KMS-11 (cell line): ENCODE measurements around the gene TMPRSS2.

Source experiments
- H2AFZ ChIP-seq: fragments of 200-600 bp; sonication (generic); 2 replicates; pipeline ENCODE4 v1.6.1; 2016; ENCODE audit warnings: antibody characterized with exemption, mixed run types, low read depth
- H3K27ac ChIP-seq: fragments of 200-600 bp; sonication (generic); 2 replicates; pipeline ENCODE4 v1.6.1; 2016; ENCODE audit warnings: mild to moderate bottlenecking, mixed run types
- H3K27me3 ChIP-seq: fragments of 200-600 bp; sonication (generic); 2 replicates; pipeline ENCODE4 v1.6.1; 2017; ENCODE audit warnings: mild to moderate bottlenecking, low read depth, mixed run types, moderate library complexity; ENCODE audit not compliant: insufficient read depth
- H3K36me3 ChIP-seq: fragments of 200-600 bp; sonication (generic); 2 replicates; pipeline ENCODE4 v1.6.1; 2017; ENCODE audit warnings: mild to moderate bottlenecking, mixed run types; ENCODE audit not compliant: insufficient read depth
- H3K4me1 ChIP-seq: fragments of 200-600 bp; sonication (generic); 2 replicates; pipeline ENCODE4 v1.6.1; 2016; ENCODE audit warnings: mild to moderate bottlenecking, low read depth, mixed run types; ENCODE audit not compliant: poor library complexity, severe bottlenecking
- H3K4me2 ChIP-seq: fragments of 200-600 bp; sonication (generic); 2 replicates; pipeline ENCODE4 v1.7.0; 2016; ENCODE audit warnings: mild to moderate bottlenecking, mixed run types
- H3K4me3 ChIP-seq: fragments of 200-600 bp; sonication (generic); IDR thresholded peaks from 2 replicates; pipeline ENCODE4 v1.6.1; 2017; ENCODE audit warnings: low read depth, low read length, mixed read lengths; ENCODE audit not compliant: insufficient read depth
- H3K79me2 ChIP-seq: fragments of 200-600 bp; sonication (generic); 2 replicates; pipeline ENCODE4 v1.6.1; 2016; ENCODE audit warnings: low read depth, mixed run types; ENCODE audit not compliant: insufficient read depth
- H3K9ac ChIP-seq: fragments of 200-600 bp; sonication (generic); 2 replicates; pipeline ENCODE4 v1.6.1; 2016; ENCODE audit warnings: mild to moderate bottlenecking, mixed run types
- H4K20me1 ChIP-seq: fragments of 200-600 bp; sonication (generic); 2 replicates; pipeline ENCODE4 v1.6.1; 2016; ENCODE audit warnings: mild to moderate bottlenecking, mixed run types; ENCODE audit not compliant: insufficient read depth
- TF ChIP-seq, protein P1 (sequence below): fragments of 200-600 bp; sonication (generic); conservative IDR thresholded peaks from 2 replicates; pipeline ENCODE4 v1.6.1; 2017; ENCODE audit warnings: low read depth, mild to moderate bottlenecking, antibody characterized with exemption, low read length, moderate library complexity, mixed read lengths

TMPRSS2 gene

DNA sequence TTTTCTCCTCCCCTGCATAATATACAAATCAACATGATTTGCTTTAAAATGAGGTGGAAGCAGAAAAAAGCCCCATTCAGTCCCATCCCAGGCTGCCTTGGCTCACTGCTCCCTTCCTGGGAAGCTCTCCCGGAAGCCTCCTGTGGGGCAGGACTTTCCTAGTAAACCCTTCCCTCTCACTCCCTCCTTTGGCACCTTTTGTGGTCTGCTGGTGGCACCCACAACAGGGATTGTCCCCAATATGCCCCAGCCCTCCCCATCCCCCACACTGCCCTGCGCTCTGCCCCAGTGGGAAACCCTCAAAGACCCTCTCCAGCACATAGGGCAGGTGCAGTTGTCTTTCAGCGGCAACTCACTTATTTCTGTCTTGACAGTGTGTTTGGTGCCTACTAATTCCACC is 1.8 kb upstream of the TMPRSS2 start:
- H3K9ac ChIP-seq, result no peak overlapping the region
- no peaks in the 10 kb centered on the region for H4K20me1 ChIP-seq
- no peak overlapping the region for H2AFZ ChIP-seq
- H3K4me3 ChIP-seq, result no peak overlapping the region
- H3K4me1 ChIP-seq, result no peaks in the 10 kb centered on the region
- no peak overlapping the region for H3K4me2 ChIP-seq
- no peaks in the 10 kb centered on the region for H3K27me3 ChIP-seq
- no peaks in the 10 kb centered on the region for H3K36me3 ChIP-seq
- H3K79me2 ChIP-seq, result no peaks in the 10 kb centered on the region
- TF ChIP-seq, protein P1, sequence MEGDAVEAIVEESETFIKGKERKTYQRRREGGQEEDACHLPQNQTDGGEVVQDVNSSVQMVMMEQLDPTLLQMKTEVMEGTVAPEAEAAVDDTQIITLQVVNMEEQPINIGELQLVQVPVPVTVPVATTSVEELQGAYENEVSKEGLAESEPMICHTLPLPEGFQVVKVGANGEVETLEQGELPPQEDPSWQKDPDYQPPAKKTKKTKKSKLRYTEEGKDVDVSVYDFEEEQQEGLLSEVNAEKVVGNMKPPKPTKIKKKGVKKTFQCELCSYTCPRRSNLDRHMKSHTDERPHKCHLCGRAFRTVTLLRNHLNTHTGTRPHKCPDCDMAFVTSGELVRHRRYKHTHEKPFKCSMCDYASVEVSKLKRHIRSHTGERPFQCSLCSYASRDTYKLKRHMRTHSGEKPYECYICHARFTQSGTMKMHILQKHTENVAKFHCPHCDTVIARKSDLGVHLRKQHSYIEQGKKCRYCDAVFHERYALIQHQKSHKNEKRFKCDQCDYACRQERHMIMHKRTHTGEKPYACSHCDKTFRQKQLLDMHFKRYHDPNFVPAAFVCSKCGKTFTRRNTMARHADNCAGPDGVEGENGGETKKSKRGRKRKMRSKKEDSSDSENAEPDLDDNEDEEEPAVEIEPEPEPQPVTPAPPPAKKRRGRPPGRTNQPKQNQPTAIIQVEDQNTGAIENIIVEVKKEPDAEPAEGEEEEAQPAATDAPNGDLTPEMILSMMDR, result no peak
- no peak overlapping the region for H3K27ac ChIP-seq

DNA sequence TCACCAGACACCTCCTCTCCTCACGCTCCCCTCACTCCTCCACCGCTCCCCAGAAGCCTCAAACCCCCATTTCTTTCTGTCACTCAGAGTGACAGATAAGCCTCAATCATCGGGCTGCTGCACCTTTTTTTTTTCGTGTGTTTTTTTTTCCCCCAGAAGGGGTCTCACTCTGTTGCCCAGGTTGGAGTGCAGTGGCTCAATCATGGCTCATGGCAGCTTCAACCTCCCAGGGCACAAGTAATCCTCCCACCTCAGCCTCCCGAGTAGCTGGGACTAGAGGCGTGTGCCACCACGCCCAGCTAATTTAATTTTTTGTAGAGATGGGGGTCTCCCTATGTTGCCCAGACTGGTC is 1.2 kb upstream of the TMPRSS2 start:
- Histone ChIP-seq H3K4me2 (no peak overlapping the region), H3K4me1 (no peaks in the 10 kb centered on the region), H3K4me3 (no peak overlapping the region), H2AFZ (no peak overlapping the region), H3K36me3 (no peaks in the 10 kb centered on the region), H3K79me2 (no peaks in the 10 kb centered on the region), H3K9ac (no peak overlapping the region), H4K20me1 (no peaks in the 10 kb centered on the region), H3K27ac (no peak overlapping the region), H3K27me3 (no peaks in the 10 kb centered on the region)
- TF ChIP-seq, protein P1, result no peak

DNA sequence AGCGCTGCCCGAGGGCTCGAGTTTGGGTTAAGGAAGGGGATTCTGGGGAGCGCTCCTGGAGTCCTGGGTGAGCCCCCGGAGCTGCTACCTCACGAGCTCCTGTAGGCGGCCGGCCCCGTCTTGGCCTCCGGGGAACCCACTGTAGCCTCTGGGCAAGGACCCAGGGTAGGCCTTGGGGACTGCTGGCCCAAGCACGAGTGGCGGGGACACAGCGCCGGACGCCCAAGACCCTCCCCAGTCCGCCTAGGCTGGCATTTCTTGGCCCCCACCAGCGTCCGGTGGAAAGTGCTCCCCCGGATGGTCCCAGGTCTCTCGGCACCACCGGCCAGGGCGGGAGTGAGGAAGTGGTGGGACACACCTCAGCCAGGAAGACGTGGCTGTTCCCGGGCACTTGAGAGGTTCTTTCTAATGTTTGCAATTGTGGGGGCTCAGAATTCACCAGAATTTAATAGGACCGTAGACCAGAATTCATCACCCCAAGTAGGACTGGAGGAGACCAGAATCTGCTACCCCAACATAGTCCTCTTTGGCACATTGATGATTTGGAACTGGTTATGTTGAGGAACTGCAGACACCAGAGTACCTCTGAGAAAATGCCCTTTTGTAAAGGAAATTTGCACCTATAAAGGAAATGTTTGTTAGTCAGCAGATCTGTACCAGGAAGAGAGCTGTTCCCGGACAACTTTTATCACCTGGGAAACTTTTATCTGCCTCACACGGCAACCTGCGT is 622 bp upstream of the TMPRSS2 start:
- Histone ChIP-seq H3K27me3 (no peaks in the 10 kb centered on the region), H3K4me1 (no peaks in the 10 kb centered on the region), H3K79me2 (no peaks in the 10 kb centered on the region), H3K4me2 (no peak overlapping the region), H3K27ac (no peak overlapping the region), H3K4me3 (no peak overlapping the region), H3K9ac (no peak overlapping the region), H2AFZ (no peak overlapping the region), H3K36me3 (no peaks in the 10 kb centered on the region), H4K20me1 (no peaks in the 10 kb centered on the region)
- TF ChIP-seq, protein P1, result no peak

DNA sequence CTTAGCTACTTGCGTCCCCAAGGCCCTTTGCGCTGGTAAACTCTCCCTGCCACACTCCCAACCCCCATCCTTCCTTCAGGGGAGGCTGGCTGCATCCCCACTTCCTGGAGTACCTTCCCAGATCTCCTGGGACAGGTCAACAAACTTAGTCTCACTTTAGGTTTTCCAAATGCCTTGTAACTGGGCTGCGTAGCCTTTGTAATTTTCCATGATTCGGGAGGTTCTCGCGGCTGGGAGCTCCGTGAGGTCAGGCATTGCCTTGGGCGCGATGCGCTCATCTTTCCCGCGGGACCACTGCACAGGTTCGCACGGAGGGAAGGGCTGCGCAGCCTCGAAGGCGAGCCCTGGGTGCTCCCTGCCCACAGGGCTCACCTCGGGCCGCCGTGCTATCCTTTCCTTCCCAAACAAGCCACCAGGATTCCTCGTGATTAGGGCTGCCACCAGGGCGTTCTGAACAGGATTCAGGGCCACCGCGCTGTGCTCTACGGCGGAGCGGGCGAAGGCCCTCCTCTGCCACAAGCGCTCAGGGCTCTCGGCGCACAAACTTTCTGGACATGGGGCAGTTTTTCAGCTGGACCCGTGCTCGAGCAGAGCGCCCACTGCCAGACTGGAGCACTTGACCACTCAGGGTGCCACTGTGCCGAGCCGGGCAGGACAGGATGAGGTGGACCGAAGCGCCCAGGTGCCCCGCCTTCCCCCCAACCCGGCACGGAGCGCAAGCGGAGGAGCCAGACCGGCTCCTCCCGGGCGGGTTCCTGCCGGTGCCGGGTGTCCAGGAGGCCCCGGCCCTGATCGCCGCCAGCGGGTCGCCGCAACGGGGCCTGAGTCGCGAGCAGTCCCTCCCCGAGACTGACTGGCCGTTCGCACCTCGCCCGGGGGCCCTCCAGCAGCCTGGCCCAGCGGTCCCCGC is 1.1 kb downstream of the TMPRSS2 start:
- Histone ChIP-seq H3K79me2 (no peaks in the 10 kb centered on the region), H4K20me1 (no peaks in the 10 kb centered on the region), H2AFZ (no peak overlapping the region), H3K27ac (no peak overlapping the region), H3K9ac (no peak overlapping the region), H3K4me1 (no peaks in the 10 kb centered on the region), H3K4me2 (no peak overlapping the region), H3K27me3 (no peaks in the 10 kb centered on the region), H3K4me3 (no peak overlapping the region), H3K36me3 (no peaks in the 10 kb centered on the region)
- TF ChIP-seq, protein P1, result no peak
